H1 (cell line): ENCODE measurements around the gene MROH2B. TPM values are rescaled to one million over a fixed set of nuclear protein-coding genes. Genes with fewer than 3 reads are reported as not detected.

Experiments used
- CTCF ChIA-PET: fragments of 300-600 bp; sonication (Branson Sonifier 250); formaldehyde crosslinking; loops from one replicate; lab custom pipeline; 2021; ENCODE audit not compliant: partially characterized antibody; lab: Charles Lee
- POLR2A ChIA-PET: fragments of 300-600 bp; sonication (Branson Sonifier 250); formaldehyde crosslinking; loops from one replicate; lab custom pipeline; 2021; ENCODE audit warnings: inconsistent platforms; ENCODE audit not compliant: partially characterized antibody; lab: Charles Lee
- DNase-seq, 2 experiments: peaks; one replicate each; pipeline versions ENCODE4 v3.0.0 to v3.0.0-alpha.2; 2010 to 2022; ENCODE audit warnings: low spot score in 2 of 2, low read depth in 1 of 2, mixed read lengths in 1 of 2
- FAIRE-seq: peaks from 2 replicates; lab custom pipeline; 2011; peaks lifted over from hg19 to GRCh38; lab: Jason Lieb, UNC
- H2AFZ ChIP-seq: 2 replicates; pipeline ENCODE4 v1.8.1; 2012; ENCODE audit warnings: low read length, inconsistent platforms
- H2AK5ac ChIP-seq: 2 replicates; pipeline ENCODE4 v1.6.1; 2013; ENCODE audit warnings: low read depth, low read length
- H2BK120ac ChIP-seq: replicated peaks from 2 replicates; pipeline ENCODE3; 2013; ENCODE audit warnings: low read depth, low read length, inconsistent platforms
- H2BK12ac ChIP-seq: 2 replicates; pipeline ENCODE4 v1.6.1; 2013; ENCODE audit warnings: low read depth, low read length
- H2BK15ac ChIP-seq: 2 replicates; pipeline ENCODE4 v1.6.1; 2013; ENCODE audit warnings: low read length
- H2BK20ac ChIP-seq: 2 replicates; pipeline ENCODE4 v1.6.1; 2013; ENCODE audit warnings: low read length
- H2BK5ac ChIP-seq: 2 replicates; pipeline ENCODE4 v1.6.1; 2013; ENCODE audit warnings: low read depth, low read length
- H3K14ac ChIP-seq: 2 replicates; pipeline ENCODE4 v1.6.1; 2013; ENCODE audit warnings: inconsistent platforms; ENCODE audit not compliant: insufficient read length
- H3K18ac ChIP-seq: 2 replicates; pipeline ENCODE4 v1.6.1; 2013; ENCODE audit warnings: low read length; ENCODE audit errors: extremely low read depth
- H3K23ac ChIP-seq: 2 replicates; pipeline ENCODE4 v1.6.1; 2013; ENCODE audit warnings: inconsistent platforms; ENCODE audit not compliant: insufficient read length
- H3K23me2 ChIP-seq: 2 replicates; pipeline ENCODE4 v1.6.1; 2013; ENCODE audit warnings: low read depth, low read length
- H3K27ac ChIP-seq: 2 replicates; pipeline ENCODE4 v1.6.1; 2011; ENCODE audit warnings: low read depth, low read length, inconsistent platforms
- H3K27me3 ChIP-seq, 4 experiments: replicated peaks in 1 of 4; 1 replicate in 1 of 4; 2 replicates in 3 of 4; pipeline versions ENCODE4 v1.6.1 to v1.8.1; 2011 to 2013; ENCODE audit warnings: low read length in 3 of 4, mild to moderate bottlenecking in 3 of 4, inconsistent platforms in 2 of 4, mixed read lengths in 2 of 4, moderate library complexity in 1 of 4; ENCODE audit not compliant: control insufficient read depth in 3 of 4, insufficient read depth in 3 of 4; ENCODE audit errors: extremely low read depth in 1 of 4
- H3K36me3 ChIP-seq, 4 experiments: 2 replicates each; pipeline versions ENCODE4 v1.6.1 to v1.8.1; 2011 to 2013; ENCODE audit warnings: mild to moderate bottlenecking in 4 of 4, low read length in 3 of 4, moderate library complexity in 2 of 4, control low read depth in 1 of 4, inconsistent platforms in 1 of 4; ENCODE audit not compliant: insufficient read depth in 4 of 4, control insufficient read depth in 2 of 4
- H3K4ac ChIP-seq: replicated peaks from 2 replicates; pipeline ENCODE3; 2013; ENCODE audit warnings: low read length, low read depth, mixed read lengths, inconsistent platforms; ENCODE audit not compliant: insufficient read length
- H3K4me1 ChIP-seq, 4 experiments: replicated peaks in 1 of 4; 1 replicate in 1 of 4; 2 replicates in 3 of 4; pipeline versions ENCODE4 v1.6.1 to v1.8.1; 2011 to 2013; ENCODE audit warnings: low read length in 3 of 4, inconsistent platforms in 2 of 4, mixed read lengths in 1 of 4; ENCODE audit not compliant: insufficient read depth in 4 of 4, control insufficient read depth in 3 of 4
- H3K4me2 ChIP-seq, 2 experiments: 2 replicates each; pipeline versions ENCODE4 v1.6.1 to v1.8.1; 2011 to 2013; ENCODE audit warnings: low read depth in 2 of 2, low read length in 2 of 2, control low read depth in 1 of 2, inconsistent platforms in 1 of 2, mild to moderate bottlenecking in 1 of 2; ENCODE audit not compliant: insufficient read depth in 1 of 2
- H3K4me3 ChIP-seq, 4 experiments: fragments of 200-600, 300-600 bp in 1 of 4; sonication (generic), shearing (Covaris generic), sonication (Bioruptor Twin) in 1 of 4; 2 replicates each; pipeline versions ENCODE4 v1.5.1 to v1.8.1; 2011 to 2016; ENCODE audit warnings: low read length in 4 of 4, low read depth in 3 of 4, control low read depth in 2 of 4, inconsistent platforms in 2 of 4, mild to moderate bottlenecking in 2 of 4, mixed read lengths in 1 of 4, moderate library complexity in 1 of 4; ENCODE audit not compliant: insufficient read depth in 2 of 4; ENCODE audit errors: extremely low read depth in 1 of 4
- H3K56ac ChIP-seq: replicated peaks from 2 replicates; pipeline ENCODE3; 2013; ENCODE audit warnings: low read depth, mild to moderate bottlenecking, mixed read lengths, low read length, inconsistent platforms; ENCODE audit not compliant: insufficient read length
- H3K79me1 ChIP-seq: 2 replicates; pipeline ENCODE4 v1.6.1; 2013; ENCODE audit warnings: low read depth, low read length, control low read depth
- H3K79me2 ChIP-seq, 2 experiments: 2 replicates each; pipeline versions ENCODE4 v1.6.1 to v1.8.1; 2012 to 2013; ENCODE audit warnings: low read length in 2 of 2, mild to moderate bottlenecking in 2 of 2, inconsistent platforms in 1 of 2; ENCODE audit not compliant: insufficient read depth in 2 of 2, control insufficient read depth in 1 of 2
- H3K9ac ChIP-seq, 4 experiments: replicated peaks in 1 of 4; 1 replicate in 1 of 4; 2 replicates in 3 of 4; pipeline versions ENCODE4 v1.6.1 to v1.8.1; 2011 to 2013; ENCODE audit warnings: low read depth in 3 of 4, low read length in 3 of 4, control low read depth in 2 of 4, mild to moderate bottlenecking in 2 of 4, moderate library complexity in 2 of 4, inconsistent platforms in 1 of 4; ENCODE audit errors: extremely low read depth in 1 of 4
- H3K9me3 ChIP-seq, 2 experiments: 2 replicates each; pipeline versions ENCODE4 v1.6.1 to v1.8.1; 2012 to 2013; ENCODE audit warnings: mild to moderate bottlenecking in 2 of 2, moderate library complexity in 2 of 2, control low read depth in 1 of 2, inconsistent platforms in 1 of 2, low read depth in 1 of 2, low read length in 1 of 2, mixed read lengths in 1 of 2; ENCODE audit not compliant: insufficient read depth in 2 of 2
- H4K20me1 ChIP-seq, 2 experiments: replicated peaks in 1 of 2; 2 replicates each; pipeline versions ENCODE3 to v1.8.1; 2011 to 2013; ENCODE audit warnings: inconsistent platforms in 2 of 2, low read length in 2 of 2, mild to moderate bottlenecking in 1 of 2; ENCODE audit not compliant: insufficient read depth in 2 of 2, control insufficient read depth in 1 of 2
- H4K5ac ChIP-seq: 2 replicates; pipeline ENCODE4 v1.6.1; 2013; ENCODE audit warnings: low read length, low read depth, mixed read lengths, inconsistent platforms; ENCODE audit not compliant: insufficient read length
- H4K8ac ChIP-seq: 2 replicates; pipeline ENCODE4 v1.8.0; 2013; ENCODE audit warnings: mild to moderate bottlenecking, moderate library complexity, low read length, inconsistent platforms; ENCODE audit not compliant: insufficient read depth; ENCODE audit errors: extremely low read depth
- H4K91ac ChIP-seq: replicated peaks from 2 replicates; pipeline ENCODE3; 2013; ENCODE audit warnings: low read length, mixed read lengths, inconsistent platforms; ENCODE audit not compliant: insufficient read length
- ASH2L ChIP-seq: fragments of 200-600, 300-600 bp; sonication (generic); IDR thresholded peaks from one replicate; pipeline ENCODE4 v1.7.1; 2017; ENCODE audit warnings: low read length
- CBX8 ChIP-seq: fragments of 300-800, 300-1000 bp; sonication (generic); IDR thresholded peaks from 2 replicates; pipeline ENCODE4 v1.7.1; 2016; ENCODE audit warnings: low read depth, low read length, borderline replicate concordance
- EP300 ChIP-seq, 2 experiments: IDR thresholded peaks; 1 replicate in 1 of 2; 2 replicates in 1 of 2; pipeline ENCODE4 v1.6.1; 2011 to 2012; ENCODE audit warnings: low read depth in 2 of 2, low read length in 2 of 2, mild to moderate bottlenecking in 2 of 2, borderline replicate concordance in 1 of 2, inconsistent platforms in 1 of 2, moderate library complexity in 1 of 2
- FOSL1 ChIP-seq: IDR thresholded peaks from 2 replicates; pipeline ENCODE4 v1.6.1; 2011; ENCODE audit warnings: mild to moderate bottlenecking, low read depth, low read length, moderate library complexity; ENCODE audit not compliant: insufficient read depth
- POLR2AphosphoS5 ChIP-seq: IDR thresholded peaks from 2 replicates; pipeline ENCODE4 v1.6.1; 2011; ENCODE audit warnings: low read depth, low read length
- SIN3A ChIP-seq, 2 experiments: IDR thresholded peaks in 1 of 2; conservative IDR thresholded peaks in 1 of 2; 2 replicates each; pipeline ENCODE4 v1.6.1; 2011 to 2012; ENCODE audit warnings: low read length in 2 of 2, improper control_type of control experiment in 1 of 2, low read depth in 1 of 2, mild to moderate bottlenecking in 1 of 2
- SRF ChIP-seq: IDR thresholded peaks from 2 replicates; pipeline ENCODE4 v1.6.1; 2011; ENCODE audit warnings: mild to moderate bottlenecking, low read depth, low read length, moderate library complexity
- WGBS, 2 experiments: shearing (Covaris generic) in 1 of 2; methylation state at CpG; one replicate each; pipeline versions ENCODE4 v1.1.6 to v1.1.7; 2013 to 2015; ENCODE audit warnings: low lambda C conversion rate in 2 of 2, mixed read lengths in 2 of 2, inconsistent platforms in 1 of 2, low coverage in 1 of 2, missing lambda C conversion rate in 1 of 2; ENCODE audit not compliant: insufficient replicate concordance in 2 of 2, insufficient coverage in 1 of 2, insufficient read length in 1 of 2; ENCODE audit errors: extremely low coverage in 1 of 2, missing lambda C conversion rate in 1 of 2; 5-methylcytosine and 5-hydroxymethylcytosine counted together
- polyA plus RNA-seq, 7 experiments: library from polyadenylated mRNA; depleted of rRNA in 3 of 7; stranded (reverse) in 5 of 7; unstranded in 2 of 7; fragments of >200 nt in 5 of 7; fragments of 200-250 nt in 2 of 7; gene quantifications; 1 replicate in 5 of 7; 2 replicates in 1 of 7; 4 replicates in 1 of 7; pipeline versions ENCODE4 v1.2.1 to v1.2.3, GENCODE V29; 2011 to 2013; ENCODE audit warnings: missing spikeins in 2 of 7, mixed read lengths in 2 of 7
- total RNA-seq: library from RNA; stranded (reverse); fragmentation: NEBNext Ultra II Directional; extraction: Animal tissue kit (Norgen Biotek cat#: 25700); gene quantifications from 2 replicates; pipeline ENCODE4 v1.2.1, GENCODE V29; 2021
- TF ChIP-seq, protein P1 (sequence below): IDR thresholded peaks from 2 replicates; pipeline ENCODE4 v1.6.1; 2011; ENCODE audit warnings: low read depth, mild to moderate bottlenecking, low read length; ENCODE audit not compliant: insufficient read depth
- TF ChIP-seq, protein P2 (sequence below), 3 experiments: IDR thresholded peaks; 1 replicate in 2 of 3; 2 replicates in 1 of 3; pipeline versions ENCODE4 v1.5.1 to v1.6.1; 2011; ENCODE audit warnings: low read length in 3 of 3, mild to moderate bottlenecking in 3 of 3, inconsistent platforms in 2 of 3, low read depth in 1 of 3, moderate library complexity in 1 of 3; ENCODE audit not compliant: insufficient read depth in 1 of 3; ENCODE audit errors: control extremely low read depth in 1 of 3

MROH2B gene
- total and polyA plus RNA-seq, 2 of the 8 experiments (the other 6 are each of a cell fraction or from before 2014, with no cell fraction given) = not detected

DNA sequence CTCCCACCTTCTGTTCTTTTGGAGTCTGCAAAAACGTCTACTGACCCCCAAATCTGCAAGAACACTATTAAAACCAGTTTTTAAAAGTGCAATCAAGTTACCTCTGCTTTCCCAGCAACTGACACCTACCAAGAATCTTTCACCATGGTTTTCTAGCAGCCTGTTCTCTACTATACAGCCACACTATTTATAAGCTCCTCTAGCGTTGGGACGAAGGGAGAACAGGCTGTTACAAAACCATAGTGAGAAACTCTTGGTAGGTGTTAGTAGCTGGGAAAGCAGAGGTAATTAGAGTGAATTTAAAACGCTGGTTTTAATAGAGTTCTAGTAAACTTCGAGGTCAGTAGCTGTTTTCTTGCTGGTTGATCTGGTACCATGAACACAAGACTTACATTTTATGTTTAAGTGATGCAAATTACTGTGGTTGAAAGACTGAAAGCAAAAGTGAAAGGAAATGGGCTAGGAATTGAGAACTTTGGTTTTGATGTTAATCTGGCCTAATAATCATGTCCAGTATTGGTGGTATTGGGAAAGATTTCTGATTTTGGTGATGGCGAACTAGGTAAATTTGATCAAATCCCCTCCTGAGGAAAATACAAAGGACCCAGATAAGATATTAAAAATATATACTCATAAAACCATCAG lies 5.3 kb downstream of the MROH2B start:
- Histone ChIP-seq H3K4me3 (no peak overlapping the region), H2AFZ (no peak overlapping the region), H4K91ac (no peak overlapping the region), H3K23ac (no peak overlapping the region), H2BK15ac (no peak overlapping the region), H3K4me2 (no peak overlapping the region), H3K18ac (no peak overlapping the region), H2BK20ac (no peak overlapping the region), H3K4ac (no peak overlapping the region), H3K14ac (no peak overlapping the region), H4K20me1 (no peaks in the 10 kb centered on the region), H3K79me2 (no peaks in the 10 kb centered on the region), H3K9ac (no peak overlapping the region), H3K23me2 (no peaks in the 10 kb centered on the region), H2BK5ac (no peak overlapping the region), H3K36me3 (no peaks in the 10 kb centered on the region), H2AK5ac (no peak overlapping the region), H3K4me1 (peaks cover 0 to 4% (median 0%) of the 10 kb centered on the region in 4 experiments; a peak in 3 of 7 replicates), H3K27me3 (no peaks in the 10 kb centered on the region), H2BK12ac (no peak overlapping the region), H3K9me3 (no peaks in the 10 kb centered on the region), H2BK120ac (no peak overlapping the region), H3K56ac (no peak overlapping the region), H4K8ac (no peak overlapping the region), H4K5ac (no peak overlapping the region), H3K79me1 (no peaks in the 10 kb centered on the region), H3K27ac (no peak overlapping the region)
- WGBS, 2 experiments = 71% methylated on average over 6 of the region's 6 CpGs; no CpG with 5 or more reads in 1 of the 2 experiments
- DNase-seq (no peak), FAIRE-seq (no peak)
- ChIA-PET POLR2A (no interaction called here), CTCF (interaction anchor here (0.6 to 1.2 kb wide), 4 partner anchors 12 to 161 kb away, joined by 3 to 4 read pairs (median 3); no protein-coding TSS in a partner anchor)
- TF ChIP-seq CBX8 = no peak
- TF ChIP-seq, protein P1, sequence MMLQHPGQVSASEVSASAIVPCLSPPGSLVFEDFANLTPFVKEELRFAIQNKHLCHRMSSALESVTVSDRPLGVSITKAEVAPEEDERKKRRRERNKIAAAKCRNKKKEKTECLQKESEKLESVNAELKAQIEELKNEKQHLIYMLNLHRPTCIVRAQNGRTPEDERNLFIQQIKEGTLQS = no peak
- TF ChIP-seq FOSL1 = no peak
- no peak for TF ChIP-seq EP300 (IDR thresholded peaks at IDR 0.05; ENCODE audit: borderline replicate concordance in 1 of 2, low read depth in 2 of 2, low read length in 2 of 2)
- TF ChIP-seq SIN3A (conservative IDR thresholded peaks at IDR 0.05 in 1 of 2, IDR thresholded peaks at IDR 0.05 in 1 of 2; ENCODE audit: low read depth in 1 of 2, low read length in 2 of 2) = no peak
- no peak for TF ChIP-seq SRF
- no peak for TF ChIP-seq POLR2AphosphoS5
- TF ChIP-seq, protein P2, sequence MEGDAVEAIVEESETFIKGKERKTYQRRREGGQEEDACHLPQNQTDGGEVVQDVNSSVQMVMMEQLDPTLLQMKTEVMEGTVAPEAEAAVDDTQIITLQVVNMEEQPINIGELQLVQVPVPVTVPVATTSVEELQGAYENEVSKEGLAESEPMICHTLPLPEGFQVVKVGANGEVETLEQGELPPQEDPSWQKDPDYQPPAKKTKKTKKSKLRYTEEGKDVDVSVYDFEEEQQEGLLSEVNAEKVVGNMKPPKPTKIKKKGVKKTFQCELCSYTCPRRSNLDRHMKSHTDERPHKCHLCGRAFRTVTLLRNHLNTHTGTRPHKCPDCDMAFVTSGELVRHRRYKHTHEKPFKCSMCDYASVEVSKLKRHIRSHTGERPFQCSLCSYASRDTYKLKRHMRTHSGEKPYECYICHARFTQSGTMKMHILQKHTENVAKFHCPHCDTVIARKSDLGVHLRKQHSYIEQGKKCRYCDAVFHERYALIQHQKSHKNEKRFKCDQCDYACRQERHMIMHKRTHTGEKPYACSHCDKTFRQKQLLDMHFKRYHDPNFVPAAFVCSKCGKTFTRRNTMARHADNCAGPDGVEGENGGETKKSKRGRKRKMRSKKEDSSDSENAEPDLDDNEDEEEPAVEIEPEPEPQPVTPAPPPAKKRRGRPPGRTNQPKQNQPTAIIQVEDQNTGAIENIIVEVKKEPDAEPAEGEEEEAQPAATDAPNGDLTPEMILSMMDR (IDR thresholded peaks at IDR 0.05; ENCODE audit: control extremely low read depth in 1 of 3, insufficient read depth in 1 of 3, low read depth in 1 of 3, low read length in 3 of 3) = no peak
- TF ChIP-seq ASH2L = no peak
